SK-MEL-5 (cell line): ENCODE results near the gene NAPG. TPM values are rescaled to one million over a fixed set of nuclear protein-coding genes. Genes with fewer than 3 reads are reported as not detected.
"Not testable (repeated sequence)": the region's sequence is repeated elsewhere in the genome, so short reads cannot be mapped to it uniquely, and the experiment has no call there.

Experiments used
- DNase-seq: peaks from one replicate; pipeline ENCODE4 v3.0.0-alpha.2; 2016; ENCODE audit warnings: low read depth, low spot score
- in situ Hi-C: cut with HindIII; loops from 2 replicates; pipeline ENCODE4 v1.10.0; 2016; ENCODE audit warnings: low sequenced_read_pairs, high pct_unique_total_duplicates, low pct_unique_long_range_greater_than_20kb
- total RNA-seq: library from RNA; depleted of rRNA; stranded (reverse); fragments of >200 nt; shearing (Covaris generic); gene quantifications from 2 replicates; pipeline ENCODE4 v1.2.3, GENCODE V29; 2014

The NAPG gene
- total RNA-seq, 1 experiment from 2014 or later = 31.1 TPM

GRCh38 chr18:10563886-10564285, 38.1 kb downstream of the NAPG start:
- in situ Hi-C loops = no loop called here
- no peak for DNase-seq

- no peak for DNase-seq
- in situ Hi-C loops = no loop called here
Observed at GRCh38 chr18:10564975-10565773, 39.3 kb downstream of the NAPG start.

- in situ Hi-C loops = no loop called here
- no peak for DNase-seq
Observed at GRCh38 chr18:10565835-10566234, 40.0 kb downstream of the NAPG start.

GRCh38 chr18:10566390-10566789, 40.6 kb downstream of the NAPG start:
- no peak for DNase-seq
- in situ Hi-C loops = no loop called here

GRCh38 chr18:10569941-10570340, 44.1 kb downstream of the NAPG start:
- in situ Hi-C loops, DNase-seq: not testable (repeated sequence)

- in situ Hi-C loops = no loop called here
- no peak for DNase-seq
Observed at GRCh38 chr18:10570622-10571021, 44.8 kb downstream of the NAPG start.

- no peak for DNase-seq
- in situ Hi-C loops = no loop called here
Observed at GRCh38 chr18:10571537-10571936, 45.7 kb downstream of the NAPG start.

GRCh38 chr18:10573261-10573660, 47.4 kb downstream of the NAPG start:
- in situ Hi-C loops, DNase-seq: not testable (repeated sequence)

- in situ Hi-C loops, DNase-seq: not testable (repeated sequence)
Observed at GRCh38 chr18:10574412-10574811, 48.6 kb downstream of the NAPG start.

- DNase-seq, in situ Hi-C loops: not testable (repeated sequence)
Observed at GRCh38 chr18:10577842-10578572, 52.2 kb downstream of the NAPG start.

- DNase-seq, in situ Hi-C loops: not testable (repeated sequence)
Observed at GRCh38 chr18:10578573-10578899, 52.7 kb downstream of the NAPG start.

- DNase-seq = no peak
- in situ Hi-C loops = no loop called here
Observed at GRCh38 chr18:10579079-10579867, 53.4 kb downstream of the NAPG start.

GRCh38 chr18:10580215-10580614, 54.4 kb downstream of the NAPG start:
- no peak for DNase-seq
- in situ Hi-C loops = no loop called here

- DNase-seq = no peak
- in situ Hi-C loops = no loop called here
Observed at GRCh38 chr18:10585260-10585659, 59.4 kb downstream of the NAPG start.

- in situ Hi-C loops = no loop called here
- no peak for DNase-seq
Observed at GRCh38 chr18:10588975-10589374, 63.1 kb downstream of the NAPG start.

- in situ Hi-C loops = no loop called here
- DNase-seq = no peak
Observed at GRCh38 chr18:10590412-10590811, 64.6 kb downstream of the NAPG start.

- no peak for DNase-seq
- in situ Hi-C loops = no loop called here
Observed at GRCh38 chr18:10591896-10592295, 66.1 kb downstream of the NAPG start.

- DNase-seq, in situ Hi-C loops: not testable (repeated sequence)
Observed at GRCh38 chr18:10593366-10594022, 67.7 kb downstream of the NAPG start.
